ENCODE measurements around the gene TTC28.

TTC28 gene

DNA sequence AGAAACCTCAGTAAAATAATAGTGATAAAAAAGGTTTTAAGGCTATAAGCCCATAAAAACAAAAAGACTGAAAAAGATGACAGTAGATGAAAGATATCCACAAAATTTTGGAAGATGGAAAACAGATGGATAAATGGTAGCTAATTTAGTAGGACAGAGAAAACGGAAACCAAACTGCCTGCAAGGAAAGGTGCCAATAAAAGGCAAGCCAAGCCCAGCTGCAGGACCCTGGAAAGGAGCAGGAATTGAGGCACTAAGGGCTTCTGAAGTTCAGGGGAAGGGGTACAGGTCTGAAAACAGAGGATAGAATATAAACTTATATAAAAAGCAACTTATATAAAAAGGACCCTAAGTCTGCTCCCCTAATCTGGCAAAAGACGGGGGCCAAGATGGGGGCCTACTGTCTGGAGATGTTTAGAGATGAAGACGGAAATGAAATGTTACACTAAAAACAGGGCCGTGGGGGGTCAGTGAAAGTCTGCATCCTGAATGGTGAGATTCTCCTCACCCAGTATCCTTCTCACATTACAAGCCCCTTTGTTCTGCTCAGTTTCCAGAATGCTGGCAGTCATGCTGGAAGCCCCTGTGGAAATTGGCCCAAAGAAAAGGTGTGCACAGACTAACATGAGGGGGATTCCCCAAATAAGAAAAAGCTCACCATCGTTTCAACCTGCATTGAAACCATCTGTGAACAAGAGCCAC is 491.3 kb downstream of the TTC28 start:
- ChIA-PET CTCF (no interaction called here), POLR2A (no interaction called here)
- TF ChIP-seq, protein P1, sequence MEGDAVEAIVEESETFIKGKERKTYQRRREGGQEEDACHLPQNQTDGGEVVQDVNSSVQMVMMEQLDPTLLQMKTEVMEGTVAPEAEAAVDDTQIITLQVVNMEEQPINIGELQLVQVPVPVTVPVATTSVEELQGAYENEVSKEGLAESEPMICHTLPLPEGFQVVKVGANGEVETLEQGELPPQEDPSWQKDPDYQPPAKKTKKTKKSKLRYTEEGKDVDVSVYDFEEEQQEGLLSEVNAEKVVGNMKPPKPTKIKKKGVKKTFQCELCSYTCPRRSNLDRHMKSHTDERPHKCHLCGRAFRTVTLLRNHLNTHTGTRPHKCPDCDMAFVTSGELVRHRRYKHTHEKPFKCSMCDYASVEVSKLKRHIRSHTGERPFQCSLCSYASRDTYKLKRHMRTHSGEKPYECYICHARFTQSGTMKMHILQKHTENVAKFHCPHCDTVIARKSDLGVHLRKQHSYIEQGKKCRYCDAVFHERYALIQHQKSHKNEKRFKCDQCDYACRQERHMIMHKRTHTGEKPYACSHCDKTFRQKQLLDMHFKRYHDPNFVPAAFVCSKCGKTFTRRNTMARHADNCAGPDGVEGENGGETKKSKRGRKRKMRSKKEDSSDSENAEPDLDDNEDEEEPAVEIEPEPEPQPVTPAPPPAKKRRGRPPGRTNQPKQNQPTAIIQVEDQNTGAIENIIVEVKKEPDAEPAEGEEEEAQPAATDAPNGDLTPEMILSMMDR (IDR thresholded peaks at IDR 0.05; ENCODE audit: insufficient read depth, low read length, missing control alignments) = no peak
- no peak for DNase-seq (ENCODE audit: low read depth, low spot score)
- H3K4me3 ChIP-seq (ENCODE audit: low read depth, low read length) = no peak overlapping the region

DNA sequence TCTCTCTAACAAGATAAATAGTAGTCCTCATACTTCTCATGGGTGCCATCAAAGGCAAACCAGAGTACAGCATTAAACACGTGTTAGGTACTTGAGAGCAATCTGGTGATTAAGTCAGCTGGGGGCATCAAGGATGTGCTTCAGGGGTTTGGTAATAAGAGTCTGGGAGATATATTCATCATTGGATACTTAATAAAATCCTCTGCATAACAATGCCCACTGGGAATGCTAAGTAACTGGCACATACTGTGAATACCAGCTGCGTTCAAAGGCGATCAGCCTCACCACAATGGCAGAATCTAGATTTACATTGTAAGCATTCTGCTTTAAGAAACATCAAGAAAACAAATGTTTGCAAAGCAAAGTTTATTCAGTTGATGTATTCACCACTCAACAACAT is 492.0 kb downstream of the TTC28 start:
- TF ChIP-seq, protein P1 (IDR thresholded peaks at IDR 0.05; ENCODE audit: insufficient read depth, low read length, missing control alignments) = no peak
- POLR2A ChIA-PET = no interaction called here
- DNase-seq (ENCODE audit: low read depth, low spot score) = no peak

DNA sequence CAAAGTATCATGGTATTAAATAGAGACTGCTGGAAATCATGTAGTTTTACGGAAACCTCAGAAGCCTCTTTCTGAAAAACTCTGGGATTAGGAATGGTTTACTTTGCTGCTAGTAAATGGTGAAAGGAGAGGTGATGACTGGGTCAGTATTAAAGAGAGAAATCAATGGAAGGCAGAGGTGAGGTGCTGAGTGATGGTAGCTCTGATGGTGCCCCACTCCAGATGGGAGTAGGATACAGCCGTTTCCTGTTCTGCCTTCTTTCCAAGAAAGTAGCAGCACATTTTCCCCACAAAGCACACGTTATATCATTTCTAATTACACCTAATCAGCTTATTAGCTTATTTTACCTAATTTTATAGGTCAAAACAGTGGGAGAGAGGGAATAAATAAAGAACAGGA is 493.0 kb downstream of the TTC28 start:
- ChIA-PET CTCF (no interaction called here), POLR2A (no interaction called here)
- no peak for DNase-seq (ENCODE audit: low read depth, low spot score)
- no peak overlapping the region for H3K4me3 ChIP-seq (ENCODE audit: low read depth, low read length)
- TF ChIP-seq, protein P1 (IDR thresholded peaks at IDR 0.05; ENCODE audit: insufficient read depth, low read length, missing control alignments) = no peak

More for the DNA sequence above, 492.0 kb downstream of the TTC28 start:
- CTCF ChIA-PET = no interaction called here
- no peak overlapping the region for H3K4me3 ChIP-seq (ENCODE audit: low read depth, low read length)

DNA sequence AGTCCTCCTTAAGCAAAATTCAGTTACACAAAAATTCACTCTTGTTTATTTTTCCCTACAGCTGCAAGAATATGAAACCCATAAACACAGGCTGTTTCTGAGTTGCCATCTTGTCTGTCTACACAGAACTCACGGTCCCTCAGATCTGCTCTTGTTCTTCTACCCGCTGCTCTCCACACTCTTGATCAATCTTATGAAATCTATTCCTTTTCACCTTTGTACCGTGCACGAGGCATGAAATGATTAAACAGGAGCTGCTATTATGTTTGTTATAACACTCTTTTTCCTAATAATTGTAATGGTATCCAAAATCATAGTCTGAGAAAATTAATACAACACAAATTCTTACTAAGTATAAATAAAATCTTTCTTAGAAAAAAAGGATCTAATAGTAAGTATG is 494.5 kb downstream of the TTC28 start:
- TF ChIP-seq, protein P1 (IDR thresholded peaks at IDR 0.05; ENCODE audit: insufficient read depth, low read length, missing control alignments) = no peak
- no peak overlapping the region for H3K4me3 ChIP-seq (ENCODE audit: low read depth, low read length)
- ChIA-PET CTCF (no interaction called here), POLR2A (no interaction called here)
- no peak for DNase-seq (ENCODE audit: low read depth, low spot score)

DNA sequence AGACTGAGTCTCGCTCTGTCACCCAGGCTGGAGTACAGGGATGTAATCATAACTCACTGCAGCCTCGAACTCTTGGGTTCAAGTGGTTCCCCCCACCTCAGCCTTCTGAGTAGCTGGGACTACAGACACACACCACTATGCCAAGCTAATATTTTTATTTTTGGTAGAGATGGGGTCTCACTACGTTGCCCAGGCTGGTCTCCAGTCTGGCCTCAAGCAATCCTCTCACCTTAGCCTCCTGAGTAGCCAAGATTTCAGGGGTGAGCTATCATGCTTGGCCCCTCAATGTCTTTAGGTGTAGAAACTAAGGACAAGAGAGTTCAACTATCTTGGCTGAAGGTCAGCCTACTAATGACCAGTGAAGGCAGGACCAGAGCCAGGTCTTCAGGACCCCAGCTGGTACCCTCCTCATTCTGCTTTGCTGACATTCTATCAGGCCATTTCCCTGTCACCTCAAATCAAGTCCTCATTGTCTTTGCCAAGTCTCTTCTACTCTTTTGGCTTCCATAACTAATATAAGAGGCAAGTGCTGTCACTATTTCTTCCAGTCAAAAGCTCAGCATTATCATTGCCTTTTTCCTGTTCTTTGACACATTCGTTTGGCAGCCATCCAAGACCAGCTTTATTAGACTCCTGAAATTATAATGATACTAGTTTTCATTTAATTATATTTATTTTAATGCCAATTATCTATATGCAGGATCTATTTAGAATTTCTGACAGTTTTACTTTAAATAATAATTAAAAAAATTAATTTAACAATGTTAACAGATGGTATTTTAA is 496.4 kb downstream of the TTC28 start:
- H3K4me3 ChIP-seq (ENCODE audit: low read depth, low read length) = no peak overlapping the region
- DNase-seq (ENCODE audit: low read depth, low spot score) = no peak
- ChIA-PET CTCF (interaction anchor here (1.0 to 1.5 kb wide), 6 partner anchors 64 to 163 kb away, joined by 3 to 4 read pairs (median 4); no protein-coding TSS in a partner anchor), POLR2A (no interaction called here)
- TF ChIP-seq, protein P1 (IDR thresholded peaks at IDR 0.05; ENCODE audit: insufficient read depth, low read length, missing control alignments) = no peak

All from AG04449 (cell line).